GM12801 (cell line): Measurements from ENCODE around the gene SLC35B1.

ENCODE experiments used
- CTCF ChIP-seq: IDR thresholded peaks from one replicate; pipeline ENCODE4 v1.5.1; 2011; ENCODE audit warnings: control low read depth; ENCODE audit not compliant: insufficient read length; ENCODE audit errors: extremely low read depth

The SLC35B1 gene

DNA sequence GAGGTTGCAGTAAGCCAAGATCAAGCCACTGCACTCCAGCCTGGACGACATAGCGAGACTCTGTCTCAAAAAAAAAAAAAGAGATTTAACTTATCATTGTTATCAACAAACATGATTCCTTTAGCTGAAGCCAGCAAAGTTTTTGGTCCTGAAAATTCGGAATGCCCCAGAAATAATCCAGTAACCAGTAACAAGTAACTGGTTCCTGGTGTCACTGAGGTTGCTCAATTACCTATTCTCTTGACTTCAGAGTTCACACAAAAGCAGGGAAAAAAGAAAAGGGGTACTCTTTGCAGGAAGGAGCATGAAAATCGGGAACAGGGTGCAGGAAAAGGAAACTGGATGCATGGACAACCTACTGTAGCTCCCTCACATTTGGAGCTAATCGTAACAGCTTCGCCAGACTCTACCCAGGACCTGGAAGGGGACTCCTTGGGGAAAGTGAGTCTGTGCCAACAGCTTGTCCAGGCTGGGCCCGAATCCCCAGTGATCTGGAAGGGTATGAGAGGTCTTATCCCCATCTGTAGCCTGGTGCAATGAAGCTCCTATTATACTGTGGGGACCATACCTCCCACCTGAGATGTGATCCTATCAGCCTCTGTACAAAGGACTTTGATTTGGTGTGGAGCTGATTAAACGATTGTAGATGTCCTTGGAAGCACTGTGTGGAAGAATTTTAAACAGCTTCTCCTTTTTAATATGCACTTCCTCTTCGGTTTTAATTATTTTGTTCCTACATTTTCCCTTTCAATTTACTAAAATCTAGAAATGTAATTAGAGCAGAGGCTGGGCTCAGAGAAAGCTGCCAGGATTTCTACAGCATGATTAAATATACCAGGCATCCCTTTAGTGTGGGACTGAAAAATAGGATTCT is 26.4 kb downstream of the SLC35B1 start:
- no peak for TF ChIP-seq CTCF

DNA sequence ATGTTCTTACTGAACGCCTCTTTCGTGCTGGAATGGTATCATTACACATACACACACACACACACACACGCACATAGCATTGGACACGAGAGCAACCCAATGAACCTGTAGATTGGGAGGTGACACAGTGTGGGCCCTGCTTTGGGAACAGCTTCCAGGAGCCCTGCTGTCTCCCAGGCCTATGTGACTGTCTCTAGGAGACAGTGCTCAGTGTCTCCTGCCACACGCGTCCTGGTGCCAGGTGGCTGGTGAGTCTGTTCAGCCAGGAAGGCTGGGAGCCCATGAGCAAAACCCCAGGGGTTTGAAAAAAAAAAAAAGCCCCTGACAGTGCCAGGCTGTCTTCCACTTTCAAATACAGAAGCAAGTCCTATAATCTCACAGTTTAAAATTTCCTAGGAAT is 27.4 kb downstream of the SLC35B1 start:
- TF ChIP-seq CTCF, result no peak

DNA sequence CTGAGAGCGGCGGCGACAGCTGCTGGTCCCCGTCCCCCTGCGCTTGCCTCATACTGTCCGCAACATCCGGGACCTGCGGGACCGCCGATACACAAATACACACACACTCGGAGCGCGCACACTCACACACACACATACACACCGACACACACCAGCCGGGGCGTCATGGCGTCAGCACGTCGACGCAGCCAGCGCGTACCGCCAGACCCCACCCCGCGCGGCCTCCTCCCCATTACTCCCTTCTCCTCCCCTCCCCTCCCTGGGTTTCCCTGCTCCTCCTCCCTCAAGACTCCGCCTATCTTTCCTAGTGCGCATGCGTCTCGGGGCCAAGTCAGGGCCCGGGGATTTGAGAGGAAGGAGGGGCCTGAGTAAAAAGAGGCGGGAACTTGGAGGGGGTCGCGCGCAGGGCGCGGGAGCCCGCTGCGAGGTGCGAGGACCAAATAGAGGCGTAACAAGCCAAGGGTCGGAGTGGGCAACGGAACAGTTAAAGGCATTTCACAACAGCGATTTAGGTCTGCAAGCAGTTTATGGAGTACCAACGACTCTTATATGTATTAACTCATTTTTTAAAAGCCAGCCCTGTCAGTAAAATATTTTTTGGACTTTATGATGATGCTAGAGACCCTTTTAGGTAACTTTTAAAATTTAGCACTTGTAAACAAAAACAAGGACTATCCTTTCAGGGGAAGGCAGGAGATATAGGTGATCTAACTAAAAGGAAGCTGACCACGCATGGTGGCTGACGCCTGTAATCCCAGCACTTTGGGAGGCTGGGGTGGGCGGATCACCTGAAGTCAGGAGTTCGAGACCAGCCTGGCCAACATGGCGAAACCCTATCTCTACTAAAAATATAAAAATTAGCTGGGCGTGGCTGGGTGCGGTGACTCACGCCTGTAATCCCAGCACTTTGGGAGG is 29.6 kb downstream of the SLC35B1 start, which contains the start of gene SPOP:
TSS of gene SPOP (minus strand) at position 165 of the 915 bp plus-strand sequence. CDS start 55,287 bp downstream, outside the sequence.
- TF ChIP-seq CTCF, result no peak

DNA sequence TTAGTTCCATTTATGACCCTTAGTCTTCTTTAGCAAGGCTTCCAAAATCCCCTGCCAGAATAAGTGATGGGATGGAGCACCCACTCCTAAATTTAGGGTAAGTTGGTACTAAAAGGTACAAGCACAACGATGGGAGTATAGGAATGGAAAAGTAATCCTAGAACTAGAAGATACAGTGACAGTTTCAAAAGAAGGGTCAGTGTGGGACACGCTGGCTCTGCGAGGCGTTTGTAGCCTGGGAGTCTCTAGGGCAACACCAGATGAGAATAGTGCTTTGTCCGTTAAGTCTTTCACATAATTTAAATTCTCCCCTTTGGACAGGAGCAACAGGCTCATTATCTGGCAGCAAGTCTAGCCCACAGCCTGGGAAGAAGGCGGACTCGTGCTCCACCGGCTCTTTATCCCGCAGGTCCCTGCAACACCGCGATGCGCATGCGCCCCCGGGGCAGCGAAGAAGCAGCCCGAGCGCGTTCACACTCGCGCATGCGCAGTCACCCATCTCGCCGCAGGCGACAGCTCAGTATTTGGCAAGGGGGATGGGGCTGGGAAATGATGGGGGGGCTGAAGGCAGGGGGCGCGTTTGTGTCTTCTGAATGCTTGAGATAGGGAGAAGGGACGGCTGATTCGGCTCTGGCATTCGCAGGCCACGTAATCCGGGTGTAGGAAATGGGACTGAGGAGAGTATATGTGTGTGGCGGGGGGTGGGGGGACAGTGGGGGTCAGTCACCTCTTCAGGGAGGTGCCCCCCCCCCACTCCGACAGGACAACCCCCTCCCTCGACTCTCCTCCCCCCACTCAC is 30.4 kb downstream of the SLC35B1 start:
- no peak for TF ChIP-seq CTCF

- TF ChIP-seq CTCF, result no peak
Observed at GRCh38 chr17:49676276-49676868, 31.4 kb downstream of the SLC35B1 start.

- no peak for TF ChIP-seq CTCF
Observed at GRCh38 chr17:49674507-49674906, 33.3 kb downstream of the SLC35B1 start.
